NCI-H446 treated with DMSO at 0.1 percent for 48 hours (cell line): Measurements from ENCODE around the gene HIF3A.
"Not testable (repeated sequence)": the region's sequence is repeated elsewhere in the genome, so short reads cannot be mapped to it uniquely, and the experiment has no call there.

ENCODE experiments used
- DNase-seq: peaks from one replicate; lab custom pipeline; 2025; lab: John Stamatoyannopoulos, UW

Gene HIF3A

GRCh38 chr19:46296722-46297461, at the start of gene HIF3A:
Gene HIF3A (plus strand): TSS chr19:46297042. CDS start chr19:46297077, 35 bp downstream.
- DNase-seq, result no peak

DNA sequence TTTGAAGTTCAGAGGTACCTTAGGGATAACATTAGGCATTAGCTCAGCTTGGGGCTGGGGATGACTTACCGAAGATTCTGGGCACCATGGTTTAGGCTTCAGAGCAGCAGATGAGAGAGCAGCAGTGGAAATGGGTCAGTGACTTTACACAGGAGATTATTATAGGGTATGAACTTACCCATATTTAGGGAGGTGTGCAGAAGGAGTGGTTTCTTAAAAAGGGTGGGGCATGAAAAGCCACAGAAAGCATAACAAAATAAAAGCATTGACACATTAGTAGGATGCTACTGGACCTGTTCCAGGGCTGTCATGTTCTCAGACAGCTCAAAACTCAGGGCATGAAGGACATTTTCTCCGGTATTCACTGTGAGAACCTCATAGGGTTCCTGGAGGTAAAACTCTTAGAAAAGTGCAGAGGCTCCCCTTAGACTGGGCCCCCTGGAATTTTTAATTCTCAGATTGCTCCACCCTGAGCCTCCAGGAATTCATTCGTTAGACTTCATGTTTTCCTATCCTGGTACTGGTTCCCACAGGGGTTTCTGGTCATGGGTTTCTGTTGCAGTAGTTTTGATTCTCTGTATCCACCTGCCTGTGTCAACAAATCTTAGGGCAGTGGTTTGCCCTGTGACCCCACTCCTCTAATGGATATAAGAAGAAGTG, 46.6 kb upstream of the HIF3A start:
- DNase-seq, result no peak

DNA sequence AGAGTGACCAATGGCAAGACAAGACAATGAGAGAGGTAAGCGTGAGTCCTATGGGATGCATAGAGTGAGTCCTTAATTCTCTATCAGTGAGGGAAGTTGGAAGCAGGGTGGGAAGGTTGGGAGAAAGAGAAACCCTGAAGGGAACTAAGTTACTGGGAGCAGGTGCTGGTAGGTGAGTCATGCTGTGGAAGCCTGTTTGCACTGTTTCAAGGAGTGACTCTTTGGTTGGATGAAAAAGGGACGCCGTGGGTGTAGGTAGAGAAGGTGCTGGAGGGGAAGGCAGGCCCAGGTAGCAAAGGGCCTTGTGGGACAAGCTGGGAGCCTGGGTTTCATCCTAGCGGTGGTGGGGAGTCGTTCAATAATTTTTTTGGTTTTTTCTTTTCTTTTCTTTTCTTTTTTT, 45.4 kb upstream of the HIF3A start:
- DNase-seq, result no peak

- DNase-seq, result no peak
Measured at GRCh38 chr19:46254776-46255175, 42.1 kb upstream of the HIF3A start.

- DNase-seq, result no peak
Measured at GRCh38 chr19:46256855-46257254, 40.0 kb upstream of the HIF3A start.

GRCh38 chr19:46261501-46261900, 35.3 kb upstream of the HIF3A start:
- DNase-seq, result not testable (repeated sequence)

DNA sequence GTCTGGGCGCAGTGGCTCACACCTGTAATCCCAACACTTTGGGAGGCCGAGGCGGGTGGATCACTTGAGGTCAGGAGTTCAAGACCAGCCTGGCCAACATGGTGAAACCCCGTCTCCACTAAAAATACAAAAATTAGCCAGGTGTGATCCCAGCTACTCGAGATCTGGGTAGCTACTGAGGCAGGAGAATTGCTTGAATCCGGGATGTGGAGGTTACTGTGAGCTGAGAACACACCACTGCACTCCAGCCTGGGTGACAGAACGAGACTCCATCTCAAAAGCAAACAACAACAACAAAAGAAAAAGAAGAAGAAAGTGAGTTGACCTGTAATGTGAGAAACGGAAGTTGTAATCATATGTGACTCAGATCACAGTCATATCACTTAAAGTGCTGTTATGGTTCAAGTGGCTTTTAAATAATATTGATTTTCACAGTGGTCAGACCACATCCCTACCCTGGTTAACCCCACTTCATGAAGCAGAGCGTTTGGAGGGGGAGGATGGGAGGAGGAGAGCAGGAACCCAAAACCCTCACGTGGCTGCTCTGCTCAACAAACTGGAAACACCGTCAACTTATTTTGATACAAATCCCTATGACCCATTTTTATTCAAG, 34.1 kb upstream of the HIF3A start:
- DNase-seq, result not testable (repeated sequence)

- DNase-seq, result not testable (repeated sequence)
Measured at GRCh38 chr19:46264801-46265200, 32.0 kb upstream of the HIF3A start.

DNA sequence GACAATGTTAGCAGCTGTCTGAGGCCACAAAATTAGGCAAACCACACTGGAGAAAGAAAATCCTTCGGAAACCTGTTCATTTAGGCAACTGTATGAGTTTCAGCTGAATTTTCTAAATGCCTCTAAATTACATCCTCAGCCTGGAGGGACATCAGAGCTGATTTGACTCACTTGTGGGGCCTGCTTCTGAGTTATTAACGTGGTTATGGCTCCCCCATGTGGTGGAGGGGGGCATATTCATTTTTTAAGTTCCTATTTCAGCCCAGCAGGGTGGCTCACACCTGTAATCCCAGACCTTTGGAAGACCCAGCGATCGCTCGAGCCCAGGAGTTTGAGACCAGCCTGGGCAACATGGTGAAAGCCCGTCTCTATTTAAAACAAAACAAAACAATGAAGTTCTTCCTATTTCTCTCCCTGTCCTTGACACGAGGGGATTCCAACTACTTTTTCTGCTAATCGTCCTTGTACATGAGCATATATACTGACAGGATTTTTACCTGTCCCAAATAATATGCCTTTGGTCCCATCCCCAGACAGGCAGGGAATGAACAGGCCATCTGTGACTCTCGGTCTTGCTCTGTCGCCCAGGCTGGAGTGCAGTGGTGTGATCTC, 31.5 kb upstream of the HIF3A start:
- DNase-seq, result peak; percentile 43

- DNase-seq, result no peak
Measured at GRCh38 chr19:46269101-46269500, 27.7 kb upstream of the HIF3A start.

GRCh38 chr19:46270521-46271256, 26.2 kb upstream of the HIF3A start:
- no peak for DNase-seq

GRCh38 chr19:46271481-46272197, 25.2 kb upstream of the HIF3A start:
- DNase-seq, result no peak

DNA sequence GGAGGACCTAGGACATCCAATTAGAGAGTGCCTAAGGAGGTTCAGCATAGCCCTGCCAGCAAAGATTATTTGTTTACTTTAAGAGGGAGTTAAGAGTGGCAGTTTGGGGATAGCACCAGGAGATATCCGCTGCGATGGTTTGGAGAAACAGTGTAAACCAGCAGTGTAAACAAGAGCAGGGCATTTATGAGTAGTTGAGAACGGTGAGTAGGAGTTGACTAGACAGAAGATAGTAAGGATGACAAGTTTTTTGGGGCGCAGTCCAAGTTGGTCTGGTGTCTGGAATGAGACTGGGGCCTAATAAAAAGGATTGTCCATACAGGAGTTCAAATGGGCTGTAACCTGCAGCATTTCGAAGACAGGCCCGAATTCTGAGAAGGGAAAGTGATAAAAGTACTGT, 22.9 kb upstream of the HIF3A start:
- not testable (repeated sequence) for DNase-seq

GRCh38 chr19:46279177-46279576, 17.7 kb upstream of the HIF3A start:
- no peak for DNase-seq

DNA sequence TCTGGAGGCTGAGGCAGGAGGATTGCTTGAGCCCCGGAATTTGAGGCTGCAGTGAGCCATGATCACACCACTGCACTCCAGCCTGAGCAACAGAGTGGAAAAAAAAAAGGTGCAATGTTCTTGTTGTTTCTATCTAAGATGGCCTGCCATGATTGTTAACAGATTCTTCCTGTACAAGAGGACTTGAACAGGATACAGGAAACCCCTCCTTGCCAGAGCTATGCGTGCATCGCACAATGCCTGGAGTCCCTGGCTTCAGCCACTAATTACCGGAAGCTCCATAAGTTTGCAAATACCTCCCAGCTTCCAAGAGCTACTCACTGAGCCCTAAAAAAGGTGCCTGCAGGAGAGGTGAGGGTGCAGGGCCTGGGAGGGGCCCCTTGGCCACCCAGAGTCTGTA, 13.1 kb upstream of the HIF3A start:
- DNase-seq, result no peak

DNA sequence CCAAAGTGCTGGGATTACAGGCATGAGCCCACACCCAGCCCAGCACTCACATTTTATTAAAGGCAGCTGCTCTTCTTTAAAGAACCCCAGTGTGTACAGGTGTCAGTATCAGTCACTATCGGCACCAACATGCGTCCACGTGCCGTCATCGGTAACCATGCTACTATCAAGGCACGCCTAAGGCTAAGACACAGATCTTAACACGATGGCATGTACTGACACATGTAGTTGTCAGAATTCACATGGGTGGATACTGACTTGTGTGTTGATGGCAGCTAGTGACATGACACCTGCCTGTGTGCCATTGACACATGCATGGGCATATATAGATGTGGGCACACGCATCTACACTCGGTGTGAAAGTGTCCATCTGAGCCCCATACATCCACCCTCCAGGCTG, 12.2 kb upstream of the HIF3A start:
- no peak for DNase-seq

GRCh38 chr19:46287585-46287984, 9.3 kb upstream of the HIF3A start:
- DNase-seq, result no peak

DNA sequence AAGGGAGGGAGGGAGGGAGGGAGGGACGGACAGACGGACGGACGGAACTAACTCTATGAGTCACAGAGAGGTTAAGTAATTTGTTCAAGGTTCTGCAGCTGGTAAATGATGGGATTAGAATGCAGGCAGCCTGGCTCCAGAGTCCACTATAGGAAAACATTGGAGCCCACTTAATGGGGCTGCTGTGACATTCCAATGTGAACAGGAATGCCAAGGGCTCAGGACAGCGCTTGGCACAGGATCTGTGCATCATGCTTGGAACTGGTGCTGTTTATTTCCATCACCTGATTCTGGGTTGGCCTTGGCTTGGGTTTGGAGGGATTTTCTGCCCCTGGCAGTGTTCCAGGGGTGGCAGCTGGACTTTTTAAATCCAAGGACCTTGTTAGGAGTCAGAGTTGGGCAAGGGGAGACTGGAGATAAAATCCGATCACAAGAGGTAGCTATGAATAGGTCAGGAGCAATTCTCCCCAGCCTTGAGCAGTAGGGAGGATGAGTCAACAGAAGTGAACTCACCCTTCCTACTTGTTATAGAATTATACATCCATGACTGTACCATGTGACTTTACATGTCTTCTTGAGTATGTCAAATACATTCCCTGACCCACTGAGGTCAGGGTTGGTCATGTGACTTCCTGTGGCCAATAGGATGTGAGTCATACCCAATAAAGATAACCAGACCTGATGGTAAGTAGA, 7.8 kb upstream of the HIF3A start:
- DNase-seq, result peak; percentile 83

DNA sequence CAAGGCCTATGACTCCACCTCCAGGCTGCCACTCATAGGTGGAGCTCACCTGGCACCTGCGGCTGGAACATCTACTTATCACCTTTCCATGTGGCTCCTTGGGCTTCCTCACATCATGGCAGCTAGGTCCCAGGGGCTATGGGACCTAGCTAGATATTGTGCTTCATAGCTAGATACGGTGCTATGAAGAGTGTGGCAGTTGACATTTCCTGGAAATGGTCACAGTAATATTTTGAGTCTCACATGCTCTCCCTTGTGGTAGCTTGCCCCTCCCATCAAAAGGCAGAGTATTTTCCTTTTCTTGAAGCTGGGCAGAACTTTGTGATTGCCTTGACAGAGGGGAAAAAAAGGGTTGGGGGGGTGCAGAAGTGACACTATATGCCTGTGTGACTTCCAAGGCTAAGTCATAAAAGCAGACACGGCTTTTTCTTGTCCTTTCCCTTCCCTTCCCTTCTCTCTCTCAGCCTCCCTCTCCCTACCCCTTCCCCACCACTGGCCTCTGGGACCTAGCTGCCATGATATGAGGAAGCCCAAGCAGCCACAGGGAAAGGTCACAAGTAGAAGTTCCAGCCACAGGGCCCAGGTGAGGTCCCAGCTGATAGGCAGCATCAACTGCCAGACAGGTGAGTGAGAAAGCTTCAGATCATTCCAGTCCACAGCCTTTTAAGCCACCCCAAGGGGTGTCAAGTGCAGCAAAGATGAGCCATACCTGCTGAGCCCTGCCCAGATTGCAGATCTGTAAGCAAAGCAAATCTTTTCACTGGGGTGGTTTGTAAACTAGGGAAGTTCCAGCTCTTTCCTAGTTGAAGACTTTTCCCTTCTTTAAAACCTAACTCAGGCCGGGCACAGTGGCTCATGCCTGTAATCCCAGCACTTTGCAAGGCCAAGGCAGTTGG, 6.9 kb upstream of the HIF3A start:
- no peak for DNase-seq

- no peak for DNase-seq
Measured at GRCh38 chr19:46291829-46292228, 5.0 kb upstream of the HIF3A start.
